NK-92 (cell line): ENCODE measurements around the gene TP53I13.

Source experiments
- DNase-seq: peaks from one replicate; lab custom pipeline; 2025; ENCODE audit not compliant: unreplicated experiment; lab: John Stamatoyannopoulos, UW

The TP53I13 gene

GRCh38 chr17:29591737-29592608, 23.5 kb downstream of the TP53I13 start:
- DNase-seq = no peak

DNA sequence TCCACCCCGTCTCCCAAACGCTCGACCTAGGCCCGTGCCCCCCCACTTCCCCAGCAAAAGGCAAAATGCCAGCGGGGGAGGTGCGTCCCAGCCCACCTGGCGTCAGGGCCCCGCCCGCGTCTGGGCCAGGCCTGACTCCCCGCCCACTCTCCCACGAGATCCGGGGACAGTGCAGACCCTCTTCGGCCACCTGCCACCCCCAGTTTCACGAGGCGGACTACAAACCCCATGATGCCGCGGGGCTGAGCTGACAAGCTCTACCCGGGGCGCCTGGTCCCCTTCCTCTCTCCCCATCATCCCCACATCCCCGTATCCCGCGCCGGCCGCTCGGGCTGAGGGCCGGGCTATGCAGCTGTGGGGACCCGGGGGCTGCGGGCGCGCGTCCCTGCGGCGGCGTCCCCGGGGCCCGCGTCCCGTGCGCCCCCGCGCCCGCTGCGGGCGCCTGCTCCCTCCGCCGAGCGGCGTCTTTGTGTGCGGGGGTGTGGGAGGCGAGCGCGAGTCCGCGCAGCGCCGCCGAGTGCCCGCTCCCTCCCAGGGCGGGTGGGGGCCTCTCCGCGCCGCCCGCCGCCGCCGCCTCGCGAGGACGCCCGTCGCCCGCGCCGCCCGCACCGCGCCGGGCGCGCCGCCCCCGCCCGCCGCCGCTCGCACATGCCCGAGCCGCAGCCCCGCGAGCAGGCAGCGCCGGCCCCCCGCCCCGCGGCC, 24.5 kb downstream of the TP53I13 start, which contains the start of gene ANKRD13B:
Gene ANKRD13B (plus strand): TSS at position 283 of the 702 bp plus-strand sequence. CDS start 490 bp downstream, outside the sequence.
- no peak for DNase-seq

GRCh38 chr17:29593591-29594518, 25.4 kb downstream of the TP53I13 start:
- no peak for DNase-seq

GRCh38 chr17:29594519-29595090, 26.1 kb downstream of the TP53I13 start:
- no peak for DNase-seq

- DNase-seq = no peak
Measured at GRCh38 chr17:29595107-29595942, 26.8 kb downstream of the TP53I13 start.

- DNase-seq = no peak
Measured at GRCh38 chr17:29595943-29596774, 27.7 kb downstream of the TP53I13 start.

GRCh38 chr17:29596811-29597210, 28.3 kb downstream of the TP53I13 start:
- DNase-seq = no peak

GRCh38 chr17:29597361-29598172, 29.1 kb downstream of the TP53I13 start:
- DNase-seq = no peak

GRCh38 chr17:29603109-29603674, 34.7 kb downstream of the TP53I13 start:
- no peak for DNase-seq

- no peak for DNase-seq
Measured at GRCh38 chr17:29607557-29608195, 39.2 kb downstream of the TP53I13 start.

DNA sequence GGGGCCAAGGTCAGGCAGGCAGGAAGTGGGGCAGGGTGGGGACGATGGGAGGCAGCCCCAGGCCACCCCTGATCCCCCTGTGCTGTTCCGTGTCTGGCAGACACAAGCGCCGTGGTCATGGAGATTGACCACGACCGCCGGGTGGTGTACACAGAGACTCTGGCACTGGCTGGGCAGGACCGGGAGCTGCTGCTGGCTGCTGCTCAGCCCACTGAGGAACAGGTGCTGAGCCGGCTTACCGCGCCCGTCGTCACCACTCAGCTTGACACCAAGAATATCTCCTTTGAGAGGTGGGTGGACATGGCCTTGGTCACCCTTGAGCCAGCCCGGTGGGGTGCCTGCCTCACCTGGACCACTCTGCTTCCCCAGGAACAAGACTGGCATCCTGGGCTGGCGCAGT, 40.5 kb downstream of the TP53I13 start:
- no peak for DNase-seq

DNA sequence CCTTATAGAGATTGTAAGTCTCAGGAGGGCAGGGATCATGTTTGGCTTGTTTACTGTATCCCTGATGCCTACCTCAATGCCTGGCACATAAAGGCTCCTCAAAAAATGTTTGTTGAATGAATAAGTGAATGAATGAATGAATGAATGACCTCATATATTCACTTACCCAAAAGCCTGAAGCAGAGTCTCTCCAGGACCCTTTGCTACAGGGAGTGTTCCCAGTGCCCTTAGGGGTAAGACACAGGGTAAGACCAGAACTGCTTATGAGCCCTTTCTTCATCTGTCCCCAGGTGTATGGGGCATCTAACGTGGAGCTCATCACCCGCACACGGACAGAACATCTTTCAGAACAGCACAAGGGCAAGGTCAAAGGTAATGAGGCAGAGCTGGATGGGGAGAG, 41.9 kb downstream of the TP53I13 start:
- DNase-seq = no peak

- DNase-seq = no peak
Measured at GRCh38 chr17:29611351-29612093, 43.0 kb downstream of the TP53I13 start.

- no peak for DNase-seq
Measured at GRCh38 chr17:29612094-29612403, 43.5 kb downstream of the TP53I13 start.

DNA sequence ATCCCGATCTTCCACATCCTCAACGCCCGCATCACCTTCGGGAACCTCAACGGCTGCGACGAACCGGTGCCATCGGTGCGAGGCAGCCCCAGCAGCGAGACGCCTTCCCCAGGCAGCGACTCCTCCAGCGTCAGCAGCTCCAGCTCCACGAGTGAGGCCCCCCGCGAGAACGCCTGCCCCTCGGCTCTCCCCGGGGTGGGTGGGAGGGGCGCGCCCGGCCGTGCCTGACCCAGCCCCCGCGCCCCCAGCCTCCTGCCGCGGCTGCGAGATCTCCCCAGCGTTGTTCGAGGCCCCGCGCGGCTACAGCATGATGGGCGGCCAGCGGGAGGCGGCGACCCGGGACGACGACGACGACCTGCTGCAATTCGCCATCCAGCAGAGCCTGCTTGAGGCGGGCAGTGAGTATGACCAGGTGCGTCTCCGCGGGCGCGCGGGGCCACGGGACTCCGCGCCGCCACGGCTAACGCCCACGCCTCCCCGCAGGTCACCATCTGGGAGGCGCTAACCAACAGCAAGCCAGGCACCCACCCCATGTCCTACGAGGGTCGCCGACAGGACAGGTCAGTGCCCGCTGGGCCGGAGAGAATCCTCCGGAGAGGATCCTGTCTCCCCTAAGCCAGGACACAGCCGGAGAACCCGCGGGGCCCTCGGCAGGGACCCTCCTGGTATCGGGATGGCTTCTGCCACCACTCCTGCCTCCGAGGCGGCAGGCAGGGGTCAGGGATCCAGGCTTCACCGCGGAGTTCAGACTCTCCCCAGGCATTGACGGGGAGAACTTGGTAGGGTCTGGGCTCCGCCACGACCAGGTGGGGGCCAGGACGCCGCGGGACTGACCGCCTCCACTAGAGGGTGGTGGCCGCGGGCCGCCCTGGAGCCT, 44.1 kb downstream of the TP53I13 start:
- DNase-seq = no peak

DNA sequence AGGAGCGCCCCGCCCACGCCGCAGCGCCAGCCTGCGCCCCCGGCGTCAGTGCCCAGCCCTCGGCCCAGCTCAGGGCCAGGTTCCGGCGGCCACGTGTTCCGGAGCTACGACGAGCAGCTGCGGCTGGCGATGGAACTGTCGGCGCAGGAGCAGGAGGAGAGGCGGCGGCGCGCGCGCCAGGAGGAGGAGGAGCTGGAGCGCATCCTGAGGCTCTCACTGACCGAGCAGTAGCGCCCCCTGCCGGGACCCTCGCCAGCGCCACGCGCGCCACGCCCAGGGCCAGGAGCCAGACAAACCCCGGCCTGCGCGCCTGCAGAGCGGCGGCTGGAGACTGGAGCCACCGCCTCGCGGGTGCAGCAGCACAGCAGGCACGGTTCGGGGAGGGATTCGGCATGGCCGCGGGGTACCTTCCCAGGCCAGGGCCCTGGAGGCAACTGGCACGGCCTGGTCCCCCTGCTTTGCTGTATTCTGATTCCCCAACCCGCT, 44.9 kb downstream of the TP53I13 start:
- DNase-seq = peak; percentile 33
